GM23338 (cell line): ENCODE data around the gene LPAR1. TPM values are rescaled to one million over a fixed set of nuclear protein-coding genes. Genes with fewer than 3 reads are reported as not detected.

Experiments
- ATAC-seq: fragments of 200-7000 bp; cut with Tn5 transposase; 3 replicates; pipeline ENCODE4 v1.9.1; 2020
- DNase-seq: peaks from one replicate; pipeline ENCODE4 v3.0.0-alpha.2; 2015; ENCODE audit warnings: low spot score
- H2AFZ ChIP-seq: fragments of 200-600 bp; sonication (generic); 2 replicates; pipeline ENCODE4 v1.8.0; 2016; ENCODE audit warnings: antibody characterized with exemption, mild to moderate bottlenecking, moderate library complexity
- H3F3A ChIP-seq: fragments of 200-600 bp; sonication (generic); replicated peaks from 2 replicates; pipeline ENCODE4 v1.8.0; 2017; ENCODE audit warnings: antibody characterized with exemption, mixed run types, low read depth
- H3K27ac ChIP-seq: fragments of 200-600 bp; sonication (generic); 2 replicates; pipeline ENCODE4 v1.6.1; 2016; ENCODE audit warnings: low read depth
- H3K27me3 ChIP-seq: fragments of 200-600 bp; sonication (generic); 2 replicates; pipeline ENCODE4 v1.8.0; 2016; ENCODE audit warnings: mild to moderate bottlenecking, mixed run types, moderate library complexity; ENCODE audit not compliant: insufficient read depth
- H3K36me3 ChIP-seq: fragments of 200-600 bp; sonication (generic); 2 replicates; pipeline ENCODE4 v1.8.0; 2016; ENCODE audit warnings: mild to moderate bottlenecking; ENCODE audit not compliant: insufficient read depth
- H3K4me1 ChIP-seq: fragments of 200-600 bp; sonication (generic); 2 replicates; pipeline ENCODE4 v1.8.0; 2016; ENCODE audit warnings: mild to moderate bottlenecking, moderate library complexity; ENCODE audit not compliant: insufficient read depth
- H3K4me2 ChIP-seq: fragments of 200-600 bp; sonication (generic); 2 replicates; pipeline ENCODE4 v1.7.1; 2017; ENCODE audit warnings: mixed run types
- H3K4me3 ChIP-seq: fragments of 200-600 bp; sonication (generic); 2 replicates; pipeline ENCODE4 v1.6.1; 2016; ENCODE audit warnings: mixed run types
- H3K79me2 ChIP-seq: fragments of 200-600 bp; sonication (generic); replicated peaks from 2 replicates; pipeline ENCODE4 v1.8.0; 2017; ENCODE audit warnings: mild to moderate bottlenecking; ENCODE audit not compliant: insufficient read depth
- H3K9me2 ChIP-seq: fragments of 200-600 bp; sonication (generic); 2 replicates; pipeline ENCODE4 v1.8.0; 2017; ENCODE audit not compliant: insufficient read depth
- H4K20me1 ChIP-seq: fragments of 200-600 bp; sonication (generic); replicated peaks from 2 replicates; pipeline ENCODE4 v1.8.0; 2017; ENCODE audit warnings: mild to moderate bottlenecking; ENCODE audit not compliant: insufficient read depth
- H3K27ac Mint-ChIP-seq: 2 replicates; pipeline ENCODE4 v1.8.0; 2020; ENCODE audit warnings: inconsistent platforms, mild to moderate bottlenecking, moderate library complexity, mixed read lengths
- H3K27me3 Mint-ChIP-seq: 3 replicates; pipeline ENCODE4 v1.8.0; 2022; ENCODE audit warnings: low read depth, mild to moderate bottlenecking, moderate library complexity, mixed read lengths, inconsistent platforms; ENCODE audit not compliant: insufficient read depth, poor library complexity
- H3K36me3 Mint-ChIP-seq: 3 replicates; pipeline ENCODE4 v1.8.0; 2021; ENCODE audit warnings: low read depth, mild to moderate bottlenecking, inconsistent platforms, moderate library complexity, mixed read lengths
- H3K4me1 Mint-ChIP-seq: 3 replicates; pipeline ENCODE4 v1.8.0; 2020; ENCODE audit warnings: mild to moderate bottlenecking, inconsistent platforms, mixed read lengths
- H3K4me3 Mint-ChIP-seq: 3 replicates; pipeline ENCODE4 v1.8.0; 2021; ENCODE audit warnings: moderate library complexity, mild to moderate bottlenecking, inconsistent platforms, mixed read lengths
- H3K9me3 Mint-ChIP-seq: 3 replicates; pipeline ENCODE4 v1.8.0; 2020; ENCODE audit warnings: moderate library complexity, mild to moderate bottlenecking, inconsistent platforms, mixed read lengths
- CREB1 ChIP-seq: fragments of 250-450 bp; sonication (Bioruptor Pico); IDR thresholded peaks from 2 replicates; pipeline ENCODE4 v1.5.0; 2020; ENCODE audit warnings: low read depth, mild to moderate bottlenecking, moderate library complexity
- EZH2 ChIP-seq: fragments of 200-600 bp; sonication (generic); IDR thresholded peaks from one replicate; pipeline ENCODE4 v1.8.0; 2017; ENCODE audit warnings: antibody characterized with exemption, mild to moderate bottlenecking, low read depth; ENCODE audit not compliant: unreplicated experiment
- EZH2phosphoT487 ChIP-seq: fragments of 200-600 bp; sonication (generic); IDR thresholded peaks from one replicate; pipeline ENCODE4 v1.8.1; 2018; ENCODE audit warnings: antibody characterized with exemption; ENCODE audit not compliant: unreplicated experiment
- JUNB ChIP-seq: IDR thresholded peaks from one replicate; pipeline ENCODE4 v1.6.1; 2016; ENCODE audit warnings: antibody characterized with exemption; ENCODE audit not compliant: unreplicated experiment
- NANOG ChIP-seq: IDR thresholded peaks from 2 replicates; pipeline ENCODE4 v1.6.1; 2016; ENCODE audit warnings: antibody characterized with exemption, borderline replicate concordance
- POLR2AphosphoS5 ChIP-seq: IDR thresholded peaks from 2 replicates; pipeline ENCODE4 v1.6.1; 2016; ENCODE audit warnings: antibody characterized with exemption, low read depth
- STAT1 ChIP-seq: IDR thresholded peaks from one replicate; pipeline ENCODE4 v1.6.1; 2016; ENCODE audit warnings: antibody characterized with exemption; ENCODE audit not compliant: unreplicated experiment
- ZNF114 ChIP-seq: fragments of 250-450 bp; sonication (Bioruptor Pico); IDR thresholded peaks from 2 replicates; pipeline ENCODE4 v1.5.0; 2020; ENCODE audit warnings: mild to moderate bottlenecking, moderate library complexity
- ZNF331 ChIP-seq: fragments of 250-450 bp; sonication (Bioruptor Pico); IDR thresholded peaks from 2 replicates; pipeline ENCODE4 v1.5.0; 2020; ENCODE audit warnings: low read depth, mild to moderate bottlenecking, moderate library complexity
- polyA plus RNA-seq: library from polyadenylated mRNA; unstranded; fragments of >200 nt; fragmentation: Nextera tagmentation; extraction: Ambion mirVana; gene quantifications from 2 replicates; pipeline ENCODE4 v1.2.1, GENCODE V29; 2016
- total RNA-seq: library from RNA; depleted of rRNA; stranded (reverse); fragments of >200 nt; shearing (Covaris generic); gene quantifications from 2 replicates; pipeline ENCODE4 v1.2.3, GENCODE V29; 2014
- TF ChIP-seq, protein P1 (sequence below): IDR thresholded peaks from one replicate; pipeline ENCODE4 v1.6.1; 2018; ENCODE audit warnings: antibody characterized with exemption; ENCODE audit not compliant: unreplicated experiment
- TF ChIP-seq, protein P2 (sequence below), 2 experiments: fragments of 200-600 bp in 1 of 2; sonication (generic) in 1 of 2; conservative IDR thresholded peaks; 2 replicates each; pipeline versions ENCODE4 v1.5.1 to v1.6.1; 2016 to 2017; ENCODE audit warnings: antibody characterized with exemption in 2 of 2, low read depth in 2 of 2, mild to moderate bottlenecking in 2 of 2, moderate library complexity in 1 of 2
- TF ChIP-seq, protein P3 (sequence below): IDR thresholded peaks from 2 replicates; pipeline ENCODE4 v1.6.1; 2016; ENCODE audit warnings: antibody characterized with exemption
- TF ChIP-seq, protein P4 (sequence below): fragments of 250-450 bp; sonication (Bioruptor Pico); IDR thresholded peaks from 2 replicates; pipeline ENCODE4 v1.5.0; 2020; ENCODE audit warnings: mild to moderate bottlenecking, moderate library complexity

LPAR1 gene
- total and polyA plus RNA-seq, 2 experiments from 2014 or later: 1.0 to 3.8 TPM

DNA sequence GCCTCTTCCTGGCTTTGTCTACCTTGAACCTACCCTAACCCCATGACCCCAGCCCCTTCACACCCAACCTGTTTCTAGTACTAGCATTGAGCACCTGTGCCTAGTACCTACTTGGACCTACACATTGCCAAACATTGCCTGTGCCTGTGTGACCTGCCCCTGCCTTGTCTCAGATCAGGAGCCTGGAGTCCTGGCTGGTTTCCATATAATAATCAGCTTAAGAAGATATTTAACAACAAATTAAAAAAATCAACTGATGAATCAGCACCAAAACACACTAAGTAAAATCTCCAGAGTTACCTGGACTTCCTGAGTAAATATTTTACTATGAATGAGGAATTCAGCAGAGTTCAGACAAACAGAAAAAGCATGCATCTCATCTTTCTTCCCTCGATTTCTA lies 17.7 kb downstream of the LPAR1 start:
- no peaks in the 10 kb centered on the region; the same call in 1 of the 2 replicates for H3K9me2 ChIP-seq
- Mint-ChIP-seq H3K27ac (no peak overlapping the region), H3K36me3 (peaks cover 4% of the 10 kb centered on the region; the same call in 1 of the 3 replicates), H3K4me3 (no peak overlapping the region), H3K4me1 (no peaks in the 10 kb centered on the region; the same call in 1 of the 3 replicates), H3K27me3 (peaks cover 2% of the 10 kb centered on the region), H3K9me3 (no peaks in the 10 kb centered on the region)
- H3K79me2 ChIP-seq: no peaks in the 10 kb centered on the region
- DNase-seq (no peak), ATAC-seq (no peak)
- no peak overlapping the region for H3K4me2 ChIP-seq
- H3K27ac ChIP-seq: no peak overlapping the region
- no peaks in the 10 kb centered on the region for H4K20me1 ChIP-seq
- no peak overlapping the region for H2AFZ ChIP-seq
- H3F3A ChIP-seq: no peaks in the 10 kb centered on the region
- H3K36me3 ChIP-seq: no peaks in the 10 kb centered on the region
- no peak overlapping the region for H3K4me3 ChIP-seq
- H3K27me3 ChIP-seq: no peaks in the 10 kb centered on the region
- no peak for TF ChIP-seq NANOG
- no peak for TF ChIP-seq ZNF114
- TF ChIP-seq EZH2: no peak
- TF ChIP-seq STAT1: no peak
- TF ChIP-seq, protein P1, sequence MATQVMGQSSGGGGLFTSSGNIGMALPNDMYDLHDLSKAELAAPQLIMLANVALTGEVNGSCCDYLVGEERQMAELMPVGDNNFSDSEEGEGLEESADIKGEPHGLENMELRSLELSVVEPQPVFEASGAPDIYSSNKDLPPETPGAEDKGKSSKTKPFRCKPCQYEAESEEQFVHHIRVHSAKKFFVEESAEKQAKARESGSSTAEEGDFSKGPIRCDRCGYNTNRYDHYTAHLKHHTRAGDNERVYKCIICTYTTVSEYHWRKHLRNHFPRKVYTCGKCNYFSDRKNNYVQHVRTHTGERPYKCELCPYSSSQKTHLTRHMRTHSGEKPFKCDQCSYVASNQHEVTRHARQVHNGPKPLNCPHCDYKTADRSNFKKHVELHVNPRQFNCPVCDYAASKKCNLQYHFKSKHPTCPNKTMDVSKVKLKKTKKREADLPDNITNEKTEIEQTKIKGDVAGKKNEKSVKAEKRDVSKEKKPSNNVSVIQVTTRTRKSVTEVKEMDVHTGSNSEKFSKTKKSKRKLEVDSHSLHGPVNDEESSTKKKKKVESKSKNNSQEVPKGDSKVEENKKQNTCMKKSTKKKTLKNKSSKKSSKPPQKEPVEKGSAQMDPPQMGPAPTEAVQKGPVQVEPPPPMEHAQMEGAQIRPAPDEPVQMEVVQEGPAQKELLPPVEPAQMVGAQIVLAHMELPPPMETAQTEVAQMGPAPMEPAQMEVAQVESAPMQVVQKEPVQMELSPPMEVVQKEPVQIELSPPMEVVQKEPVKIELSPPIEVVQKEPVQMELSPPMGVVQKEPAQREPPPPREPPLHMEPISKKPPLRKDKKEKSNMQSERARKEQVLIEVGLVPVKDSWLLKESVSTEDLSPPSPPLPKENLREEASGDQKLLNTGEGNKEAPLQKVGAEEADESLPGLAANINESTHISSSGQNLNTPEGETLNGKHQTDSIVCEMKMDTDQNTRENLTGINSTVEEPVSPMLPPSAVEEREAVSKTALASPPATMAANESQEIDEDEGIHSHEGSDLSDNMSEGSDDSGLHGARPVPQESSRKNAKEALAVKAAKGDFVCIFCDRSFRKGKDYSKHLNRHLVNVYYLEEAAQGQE: no peak
- no peak for TF ChIP-seq EZH2phosphoT487
- no peak for TF ChIP-seq JUNB
- TF ChIP-seq, protein P2, sequence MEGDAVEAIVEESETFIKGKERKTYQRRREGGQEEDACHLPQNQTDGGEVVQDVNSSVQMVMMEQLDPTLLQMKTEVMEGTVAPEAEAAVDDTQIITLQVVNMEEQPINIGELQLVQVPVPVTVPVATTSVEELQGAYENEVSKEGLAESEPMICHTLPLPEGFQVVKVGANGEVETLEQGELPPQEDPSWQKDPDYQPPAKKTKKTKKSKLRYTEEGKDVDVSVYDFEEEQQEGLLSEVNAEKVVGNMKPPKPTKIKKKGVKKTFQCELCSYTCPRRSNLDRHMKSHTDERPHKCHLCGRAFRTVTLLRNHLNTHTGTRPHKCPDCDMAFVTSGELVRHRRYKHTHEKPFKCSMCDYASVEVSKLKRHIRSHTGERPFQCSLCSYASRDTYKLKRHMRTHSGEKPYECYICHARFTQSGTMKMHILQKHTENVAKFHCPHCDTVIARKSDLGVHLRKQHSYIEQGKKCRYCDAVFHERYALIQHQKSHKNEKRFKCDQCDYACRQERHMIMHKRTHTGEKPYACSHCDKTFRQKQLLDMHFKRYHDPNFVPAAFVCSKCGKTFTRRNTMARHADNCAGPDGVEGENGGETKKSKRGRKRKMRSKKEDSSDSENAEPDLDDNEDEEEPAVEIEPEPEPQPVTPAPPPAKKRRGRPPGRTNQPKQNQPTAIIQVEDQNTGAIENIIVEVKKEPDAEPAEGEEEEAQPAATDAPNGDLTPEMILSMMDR (conservative IDR thresholded peaks at IDR 0.05; ENCODE audit: low read depth in 2 of 2): no peak
- TF ChIP-seq ZNF331 (CRISPR knock-in tag): no peak
- TF ChIP-seq, protein P3, sequence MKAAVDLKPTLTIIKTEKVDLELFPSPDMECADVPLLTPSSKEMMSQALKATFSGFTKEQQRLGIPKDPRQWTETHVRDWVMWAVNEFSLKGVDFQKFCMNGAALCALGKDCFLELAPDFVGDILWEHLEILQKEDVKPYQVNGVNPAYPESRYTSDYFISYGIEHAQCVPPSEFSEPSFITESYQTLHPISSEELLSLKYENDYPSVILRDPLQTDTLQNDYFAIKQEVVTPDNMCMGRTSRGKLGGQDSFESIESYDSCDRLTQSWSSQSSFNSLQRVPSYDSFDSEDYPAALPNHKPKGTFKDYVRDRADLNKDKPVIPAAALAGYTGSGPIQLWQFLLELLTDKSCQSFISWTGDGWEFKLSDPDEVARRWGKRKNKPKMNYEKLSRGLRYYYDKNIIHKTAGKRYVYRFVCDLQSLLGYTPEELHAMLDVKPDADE: no peak
- TF ChIP-seq, protein P4, sequence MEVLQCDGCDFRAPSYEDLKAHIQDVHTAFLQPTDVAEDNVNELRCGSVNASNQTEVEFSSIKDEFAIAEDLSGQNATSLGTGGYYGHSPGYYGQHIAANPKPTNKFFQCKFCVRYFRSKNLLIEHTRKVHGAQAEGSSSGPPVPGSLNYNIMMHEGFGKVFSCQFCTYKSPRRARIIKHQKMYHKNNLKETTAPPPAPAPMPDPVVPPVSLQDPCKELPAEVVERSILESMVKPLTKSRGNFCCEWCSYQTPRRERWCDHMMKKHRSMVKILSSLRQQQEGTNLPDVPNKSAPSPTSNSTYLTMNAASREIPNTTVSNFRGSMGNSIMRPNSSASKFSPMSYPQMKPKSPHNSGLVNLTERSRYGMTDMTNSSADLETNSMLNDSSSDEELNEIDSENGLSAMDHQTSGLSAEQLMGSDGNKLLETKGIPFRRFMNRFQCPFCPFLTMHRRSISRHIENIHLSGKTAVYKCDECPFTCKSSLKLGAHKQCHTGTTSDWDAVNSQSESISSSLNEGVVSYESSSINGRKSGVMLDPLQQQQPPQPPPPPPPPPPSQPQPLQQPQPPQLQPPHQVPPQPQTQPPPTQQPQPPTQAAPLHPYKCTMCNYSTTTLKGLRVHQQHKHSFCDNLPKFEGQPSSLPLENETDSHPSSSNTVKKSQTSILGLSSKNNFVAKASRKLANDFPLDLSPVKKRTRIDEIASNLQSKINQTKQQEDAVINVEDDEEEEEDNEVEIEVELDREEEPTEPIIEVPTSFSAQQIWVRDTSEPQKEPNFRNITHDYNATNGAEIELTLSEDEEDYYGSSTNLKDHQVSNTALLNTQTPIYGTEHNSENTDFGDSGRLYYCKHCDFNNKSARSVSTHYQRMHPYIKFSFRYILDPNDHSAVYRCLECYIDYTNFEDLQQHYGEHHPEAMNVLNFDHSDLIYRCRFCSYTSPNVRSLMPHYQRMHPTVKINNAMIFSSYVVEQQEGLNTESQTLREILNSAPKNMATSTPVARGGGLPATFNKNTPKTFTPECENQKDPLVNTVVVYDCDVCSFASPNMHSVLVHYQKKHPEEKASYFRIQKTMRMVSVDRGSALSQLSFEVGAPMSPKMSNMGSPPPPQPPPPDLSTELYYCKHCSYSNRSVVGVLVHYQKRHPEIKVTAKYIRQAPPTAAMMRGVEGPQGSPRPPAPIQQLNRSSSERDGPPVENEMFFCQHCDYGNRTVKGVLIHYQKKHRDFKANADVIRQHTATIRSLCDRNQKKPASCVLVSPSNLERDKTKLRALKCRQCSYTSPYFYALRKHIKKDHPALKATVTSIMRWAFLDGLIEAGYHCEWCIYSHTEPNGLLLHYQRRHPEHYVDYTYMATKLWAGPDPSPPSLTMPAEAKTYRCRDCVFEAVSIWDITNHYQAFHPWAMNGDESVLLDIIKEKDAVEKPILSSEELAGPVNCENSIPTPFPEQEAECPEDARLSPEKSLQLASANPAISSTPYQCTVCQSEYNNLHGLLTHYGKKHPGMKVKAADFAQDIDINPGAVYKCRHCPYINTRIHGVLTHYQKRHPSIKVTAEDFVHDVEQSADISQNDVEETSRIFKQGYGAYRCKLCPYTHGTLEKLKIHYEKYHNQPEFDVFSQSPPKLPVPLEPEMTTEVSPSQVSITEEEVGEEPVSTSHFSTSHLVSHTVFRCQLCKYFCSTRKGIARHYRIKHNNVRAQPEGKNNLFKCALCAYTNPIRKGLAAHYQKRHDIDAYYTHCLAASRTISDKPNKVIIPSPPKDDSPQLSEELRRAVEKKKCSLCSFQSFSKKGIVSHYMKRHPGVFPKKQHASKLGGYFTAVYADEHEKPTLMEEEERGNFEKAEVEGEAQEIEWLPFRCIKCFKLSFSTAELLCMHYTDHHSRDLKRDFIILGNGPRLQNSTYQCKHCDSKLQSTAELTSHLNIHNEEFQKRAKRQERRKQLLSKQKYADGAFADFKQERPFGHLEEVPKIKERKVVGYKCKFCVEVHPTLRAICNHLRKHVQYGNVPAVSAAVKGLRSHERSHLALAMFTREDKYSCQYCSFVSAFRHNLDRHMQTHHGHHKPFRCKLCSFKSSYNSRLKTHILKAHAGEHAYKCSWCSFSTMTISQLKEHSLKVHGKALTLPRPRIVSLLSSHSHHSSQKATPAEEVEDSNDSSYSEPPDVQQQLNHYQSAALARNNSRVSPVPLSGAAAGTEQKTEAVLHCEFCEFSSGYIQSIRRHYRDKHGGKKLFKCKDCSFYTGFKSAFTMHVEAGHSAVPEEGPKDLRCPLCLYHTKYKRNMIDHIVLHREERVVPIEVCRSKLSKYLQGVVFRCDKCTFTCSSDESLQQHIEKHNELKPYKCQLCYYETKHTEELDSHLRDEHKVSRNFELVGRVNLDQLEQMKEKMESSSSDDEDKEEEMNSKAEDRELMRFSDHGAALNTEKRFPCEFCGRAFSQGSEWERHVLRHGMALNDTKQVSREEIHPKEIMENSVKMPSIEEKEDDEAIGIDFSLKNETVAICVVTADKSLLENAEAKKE (CRISPR knock-in tag): no peak
- no peak for TF ChIP-seq CREB1 (CRISPR knock-in tag)
- TF ChIP-seq POLR2AphosphoS5: no peak
- H3K4me1 ChIP-seq: no peaks in the 10 kb centered on the region
